Measurements from ENCODE around the gene LPXN. TPM values are rescaled to one million over a fixed set of nuclear protein-coding genes. Genes with fewer than 3 reads are reported as not detected.

LPXN gene
- total RNA-seq, 1 donor from 2014 or later, result 284 TPM

DNA sequence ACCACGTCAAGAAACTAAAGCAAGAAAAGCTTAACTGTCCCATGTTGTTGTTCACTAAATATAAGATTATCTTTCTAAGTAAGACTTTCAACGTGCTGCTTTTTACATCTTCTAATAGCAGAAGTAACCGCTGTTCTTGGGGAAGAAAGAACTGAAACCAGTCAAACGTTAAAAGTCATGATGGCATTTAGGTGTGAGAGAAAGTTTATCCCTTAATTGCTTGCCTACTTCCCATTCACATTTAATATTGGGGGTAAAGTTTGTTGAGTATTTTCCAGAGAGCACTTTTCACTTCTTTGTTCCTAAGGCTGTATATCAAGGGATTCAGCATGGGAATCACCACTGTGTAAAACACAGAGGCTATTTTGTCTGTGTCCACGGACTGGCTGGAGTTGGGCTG lies 68.7 kb downstream of the LPXN start:
- Mint-ChIP-seq H3K36me3 (ENCODE audit: low read depth) (no peaks in the 10 kb centered on the region), H3K4me3 (peak overlapping the region; percentile 17), H3K4me1 (peaks cover 36% of the 10 kb centered on the region), H3K27ac (no peak overlapping the region), H3K27me3 (no peaks in the 10 kb centered on the region), H3K9me3 (no peaks in the 10 kb centered on the region)
- intact Hi-C loops (cut with micrococcal nuclease), result no loop called here
- ATAC-seq (ENCODE audit: low read depth) (no peak), DNase-seq (no peak)
- no peak for TF ChIP-seq CTCF (IDR thresholded peaks at IDR 0.05)
- POLR2A ChIA-PET, result interaction anchor here (0.5 to 0.9 kb wide), 2 partner anchors 73 to 676 kb away, joined by 3 to 4 read pairs; no protein-coding TSS in a partner anchor
- CTCF ChIA-PET, result no interaction called here

GRCh38 chr11:58505849-58506248 lies 69.8 kb downstream of the LPXN start:
- Mint-ChIP-seq H3K36me3 (ENCODE audit: low read depth) (no peaks in the 10 kb centered on the region), H3K27me3 (no peaks in the 10 kb centered on the region), H3K4me3 (no peak overlapping the region), H3K4me1 (peaks cover 36% of the 10 kb centered on the region), H3K27ac (no peak overlapping the region), H3K9me3 (no peaks in the 10 kb centered on the region)
- intact Hi-C loops (cut with micrococcal nuclease), result no loop called here
- POLR2A ChIA-PET, result interaction anchor here (0.9 kb wide), 1 partner anchor 74 kb away, joined by 4 read pairs; no protein-coding TSS in a partner anchor
- CTCF ChIA-PET, result interaction anchor here (1.1 kb wide), 1 partner anchor 10 kb away, joined by 4 read pairs; no protein-coding TSS in a partner anchor
- no peak for DNase-seq
- TF ChIP-seq CTCF (IDR thresholded peaks at IDR 0.05), result no peak
- no peak for ATAC-seq (ENCODE audit: low read depth)

DNA sequence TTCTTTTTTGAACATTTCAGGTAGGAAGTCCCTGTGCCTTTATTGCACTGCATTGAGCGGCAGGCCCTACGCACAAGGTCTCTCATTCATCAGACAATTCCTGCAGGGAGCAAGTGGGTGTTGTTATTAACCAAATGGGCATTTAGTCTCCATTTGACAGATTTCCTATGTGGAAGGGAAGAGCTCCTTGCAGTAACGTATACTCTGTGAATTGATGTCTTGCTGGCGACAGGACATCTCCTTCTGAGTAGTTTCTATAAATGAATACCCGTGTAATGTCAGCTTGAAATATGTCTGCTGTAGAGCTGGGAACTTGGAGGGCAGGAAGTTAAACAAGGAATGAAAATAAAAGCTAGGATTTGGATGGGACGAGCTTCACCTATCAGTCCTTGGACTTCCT lies 71.4 kb downstream of the LPXN start:
- ATAC-seq (ENCODE audit: low read depth), result no peak
- no peaks in the 10 kb centered on the region for H3K27me3 Mint-ChIP-seq
- POLR2A ChIA-PET, result no interaction called here
- DNase-seq, result no peak
- no peak overlapping the region for H3K27ac Mint-ChIP-seq
- no peaks in the 10 kb centered on the region for H3K9me3 Mint-ChIP-seq
- CTCF ChIA-PET, result interaction anchor here (0.8 kb wide), 1 partner anchor 20 kb away, joined by 4 read pairs; no protein-coding TSS in a partner anchor
- H3K4me3 Mint-ChIP-seq, result no peak overlapping the region
- H3K36me3 Mint-ChIP-seq (ENCODE audit: low read depth), result no peaks in the 10 kb centered on the region
- peaks cover 36% of the 10 kb centered on the region for H3K4me1 Mint-ChIP-seq
- TF ChIP-seq CTCF (IDR thresholded peaks at IDR 0.05), result no peak
- intact Hi-C loops (cut with micrococcal nuclease), result no loop called here

DNA sequence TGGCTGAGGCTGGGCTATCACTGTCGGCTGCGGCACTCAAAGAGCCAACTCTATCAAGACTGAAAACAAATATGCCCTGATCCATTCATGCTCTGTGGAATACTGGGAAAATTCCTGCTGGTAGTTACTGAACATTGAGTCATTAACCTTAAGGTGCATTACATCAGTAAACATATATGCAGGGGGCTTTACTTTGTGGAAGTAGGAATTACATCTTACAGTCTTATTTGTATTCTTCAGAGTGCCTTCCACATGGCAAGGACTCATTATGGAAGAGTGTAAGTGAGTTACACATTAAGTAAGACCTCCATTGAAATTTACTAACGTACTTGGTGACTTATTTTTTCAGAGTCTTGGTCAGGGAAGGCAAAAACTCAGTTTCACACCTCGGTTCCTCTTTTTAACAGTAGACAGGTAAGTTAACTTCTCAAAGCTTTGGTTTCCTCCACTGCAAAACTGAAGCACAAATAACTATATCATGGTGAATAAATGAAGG lies 72.2 kb downstream of the LPXN start:
- Mint-ChIP-seq H3K36me3 (ENCODE audit: low read depth) (no peaks in the 10 kb centered on the region), H3K27ac (no peak overlapping the region), H3K9me3 (no peaks in the 10 kb centered on the region), H3K27me3 (no peaks in the 10 kb centered on the region), H3K4me3 (no peak overlapping the region), H3K4me1 (peaks cover 36% of the 10 kb centered on the region)
- ATAC-seq (ENCODE audit: low read depth) (no peak), DNase-seq (no peak)
- intact Hi-C loops (cut with micrococcal nuclease), result no loop called here
- CTCF ChIA-PET, result no interaction called here
- POLR2A ChIA-PET, result no interaction called here
- no peak for TF ChIP-seq CTCF (IDR thresholded peaks at IDR 0.05)

DNA sequence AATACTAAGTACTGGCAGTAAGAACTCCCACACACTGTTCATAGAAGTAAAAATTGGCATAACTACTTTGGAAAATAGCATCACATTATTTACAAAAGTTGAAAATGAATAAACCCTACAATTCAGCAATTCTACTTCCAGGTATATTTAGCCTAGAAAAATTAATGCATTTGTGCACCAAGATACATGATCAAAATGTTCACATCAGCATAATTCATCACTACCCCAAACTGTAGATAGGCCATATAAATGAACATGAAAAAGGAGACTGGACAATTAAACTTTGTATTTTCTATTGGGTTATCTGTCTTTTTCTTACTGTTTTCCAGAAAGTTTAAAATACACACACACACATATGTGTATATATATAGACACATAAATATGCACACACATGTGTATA lies 73.7 kb downstream of the LPXN start:
- Mint-ChIP-seq H3K27ac (no peak overlapping the region), H3K9me3 (no peaks in the 10 kb centered on the region), H3K4me3 (no peak overlapping the region), H3K36me3 (ENCODE audit: low read depth) (no peaks in the 10 kb centered on the region), H3K27me3 (no peaks in the 10 kb centered on the region), H3K4me1 (peaks cover 25% of the 10 kb centered on the region)
- CTCF ChIA-PET, result no interaction called here
- DNase-seq, result no peak
- intact Hi-C loops (cut with micrococcal nuclease), result no loop called here
- TF ChIP-seq CTCF (IDR thresholded peaks at IDR 0.05), result no peak
- POLR2A ChIA-PET, result no interaction called here
- no peak for ATAC-seq (ENCODE audit: low read depth)
